ENCODE data around the gene RIPPLY3.
"Not testable (repeated sequence)": the region's sequence is repeated elsewhere in the genome, so short reads cannot be mapped to it uniquely, and the experiment has no call there.

The RIPPLY3 gene

GRCh38 chr21:37041706-37042271 lies 35.3 kb downstream of the RIPPLY3 start:
- DNase-seq (ENCODE audit: low read depth) = no peak
- TF ChIP-seq, protein P1, sequence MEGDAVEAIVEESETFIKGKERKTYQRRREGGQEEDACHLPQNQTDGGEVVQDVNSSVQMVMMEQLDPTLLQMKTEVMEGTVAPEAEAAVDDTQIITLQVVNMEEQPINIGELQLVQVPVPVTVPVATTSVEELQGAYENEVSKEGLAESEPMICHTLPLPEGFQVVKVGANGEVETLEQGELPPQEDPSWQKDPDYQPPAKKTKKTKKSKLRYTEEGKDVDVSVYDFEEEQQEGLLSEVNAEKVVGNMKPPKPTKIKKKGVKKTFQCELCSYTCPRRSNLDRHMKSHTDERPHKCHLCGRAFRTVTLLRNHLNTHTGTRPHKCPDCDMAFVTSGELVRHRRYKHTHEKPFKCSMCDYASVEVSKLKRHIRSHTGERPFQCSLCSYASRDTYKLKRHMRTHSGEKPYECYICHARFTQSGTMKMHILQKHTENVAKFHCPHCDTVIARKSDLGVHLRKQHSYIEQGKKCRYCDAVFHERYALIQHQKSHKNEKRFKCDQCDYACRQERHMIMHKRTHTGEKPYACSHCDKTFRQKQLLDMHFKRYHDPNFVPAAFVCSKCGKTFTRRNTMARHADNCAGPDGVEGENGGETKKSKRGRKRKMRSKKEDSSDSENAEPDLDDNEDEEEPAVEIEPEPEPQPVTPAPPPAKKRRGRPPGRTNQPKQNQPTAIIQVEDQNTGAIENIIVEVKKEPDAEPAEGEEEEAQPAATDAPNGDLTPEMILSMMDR (IDR thresholded peaks at IDR 0.05; ENCODE audit: control insufficient read depth, extremely low read depth, insufficient read depth) = no peak
- no peak overlapping the region for H3K4me3 ChIP-seq (ENCODE audit: low read depth, low read length)

- no peak for DNase-seq (ENCODE audit: low read depth)
- TF ChIP-seq, protein P1 (IDR thresholded peaks at IDR 0.05; ENCODE audit: control insufficient read depth, extremely low read depth, insufficient read depth) = no peak
- no peak overlapping the region for H3K4me3 ChIP-seq (ENCODE audit: low read depth, low read length)
Observed at GRCh38 chr21:37043818-37044217, 37.3 kb downstream of the RIPPLY3 start.

GRCh38 chr21:37044643-37045042 lies 38.1 kb downstream of the RIPPLY3 start:
- TF ChIP-seq, protein P1 (IDR thresholded peaks at IDR 0.05; ENCODE audit: control insufficient read depth, extremely low read depth, insufficient read depth) = no peak
- no peak overlapping the region for H3K4me3 ChIP-seq (ENCODE audit: low read depth, low read length)
- no peak for DNase-seq (ENCODE audit: low read depth)

DNA sequence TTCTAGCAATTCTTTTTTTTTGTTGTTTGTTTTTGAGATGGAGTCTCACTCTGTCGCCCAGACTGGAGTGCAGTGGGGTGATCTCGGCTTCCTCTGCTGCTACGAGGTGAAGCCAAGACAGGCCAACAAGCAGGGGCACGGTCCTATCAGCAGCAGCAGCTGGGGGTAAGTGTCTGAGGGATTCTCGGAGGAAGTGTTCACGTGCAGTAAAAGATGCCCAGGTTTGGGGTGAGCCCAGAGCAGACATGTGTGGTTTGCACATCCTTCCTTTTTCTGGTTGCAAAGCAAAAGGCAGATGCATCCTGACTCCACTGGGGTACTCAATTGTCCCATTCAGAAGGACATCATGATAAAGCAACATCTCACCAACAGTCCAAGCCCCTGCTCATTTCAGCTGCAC lies 38.6 kb downstream of the RIPPLY3 start:
- no peak for DNase-seq (ENCODE audit: low read depth)
- H3K4me3 ChIP-seq (ENCODE audit: low read depth, low read length) = no peak overlapping the region
- TF ChIP-seq, protein P1 (IDR thresholded peaks at IDR 0.05; ENCODE audit: control insufficient read depth, extremely low read depth, insufficient read depth) = no peak

DNA sequence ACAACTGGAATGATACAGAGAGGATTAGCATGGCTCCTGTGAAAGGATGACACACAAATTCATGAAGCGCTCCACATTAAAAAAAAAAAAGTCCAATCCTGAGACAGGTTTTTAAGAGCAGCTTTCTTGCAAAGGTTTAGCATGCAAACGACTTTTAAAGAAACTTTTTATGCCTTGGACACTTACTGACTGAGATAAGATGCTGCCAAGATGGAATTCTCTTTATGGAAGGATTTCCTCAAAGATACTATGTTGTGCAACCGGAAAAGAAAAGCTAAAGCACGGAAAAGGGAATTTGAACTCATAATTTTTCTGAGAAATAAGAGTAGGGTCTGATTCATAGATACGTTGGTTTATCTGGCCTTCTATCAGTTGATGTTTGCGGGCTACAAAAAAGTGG lies 39.1 kb downstream of the RIPPLY3 start:
- TF ChIP-seq, protein P1 (IDR thresholded peaks at IDR 0.05; ENCODE audit: control insufficient read depth, extremely low read depth, insufficient read depth) = no peak
- DNase-seq (ENCODE audit: low read depth) = no peak
- H3K4me3 ChIP-seq (ENCODE audit: low read depth, low read length) = no peak overlapping the region

DNA sequence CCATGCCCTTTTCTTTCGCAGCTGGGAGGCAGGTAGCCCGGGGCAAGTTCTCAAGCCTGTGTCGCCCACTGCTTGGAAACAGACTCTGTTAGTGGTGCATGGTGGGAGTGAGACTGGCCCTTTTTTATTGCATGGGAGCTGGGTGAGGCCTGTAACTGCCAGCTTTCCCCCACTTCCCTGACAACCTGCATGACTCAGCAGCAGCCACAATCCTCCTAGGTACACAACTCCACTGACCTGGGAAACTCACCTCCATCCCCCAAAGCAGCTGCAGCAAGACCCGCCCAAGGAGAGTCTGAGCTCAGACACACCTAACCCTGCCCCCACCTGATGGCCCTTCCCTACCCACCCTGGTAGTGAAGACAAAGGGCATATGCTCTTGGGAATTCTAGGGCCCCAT lies 40.6 kb downstream of the RIPPLY3 start:
- TF ChIP-seq, protein P1 (IDR thresholded peaks at IDR 0.05; ENCODE audit: control insufficient read depth, extremely low read depth, insufficient read depth) = no peak
- no peak for DNase-seq (ENCODE audit: low read depth)
- no peak overlapping the region for H3K4me3 ChIP-seq (ENCODE audit: low read depth, low read length)

DNA sequence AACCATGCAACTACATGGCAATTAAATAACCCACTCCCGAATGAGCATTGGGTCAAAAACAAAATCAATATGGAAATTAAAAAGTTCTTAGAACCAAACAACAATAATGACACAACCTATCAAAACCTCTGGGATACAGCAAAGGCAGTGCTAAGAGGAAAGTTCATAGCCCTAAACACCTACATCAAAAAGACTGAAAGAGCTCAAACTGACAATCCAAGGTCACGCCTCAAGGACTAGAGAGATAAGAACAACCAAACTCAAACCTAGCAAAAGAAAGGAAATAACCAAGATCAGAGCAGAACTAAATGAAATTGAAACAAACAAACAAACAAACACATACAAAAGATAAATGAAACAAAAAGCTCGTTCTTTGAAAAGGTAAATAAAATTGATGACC lies 43.2 kb downstream of the RIPPLY3 start:
- DNase-seq (ENCODE audit: low read depth); H3K4me3 ChIP-seq (ENCODE audit: low read depth, low read length): not testable (repeated sequence)

Measured in LNCaP clone FGC (cell line).